HG03135 (cell line): ENCODE measurements around the gene TMEM18.
A peak's percentile ranks its signal among the peaks of the same experiment; 100 is the strongest.
"Not testable (repeated sequence)": the region's sequence is repeated elsewhere in the genome, so short reads cannot be mapped to it uniquely, and the experiment has no call there.

Experiments used
- ATAC-seq: cut with Tn5 transposase; IDR thresholded peaks from one replicate; pipeline ENCODE4 v1.9.1; 2021; ENCODE audit warnings: mild to moderate bottlenecking, moderate library complexity; ENCODE audit not compliant: unreplicated experiment

Gene TMEM18

DNA sequence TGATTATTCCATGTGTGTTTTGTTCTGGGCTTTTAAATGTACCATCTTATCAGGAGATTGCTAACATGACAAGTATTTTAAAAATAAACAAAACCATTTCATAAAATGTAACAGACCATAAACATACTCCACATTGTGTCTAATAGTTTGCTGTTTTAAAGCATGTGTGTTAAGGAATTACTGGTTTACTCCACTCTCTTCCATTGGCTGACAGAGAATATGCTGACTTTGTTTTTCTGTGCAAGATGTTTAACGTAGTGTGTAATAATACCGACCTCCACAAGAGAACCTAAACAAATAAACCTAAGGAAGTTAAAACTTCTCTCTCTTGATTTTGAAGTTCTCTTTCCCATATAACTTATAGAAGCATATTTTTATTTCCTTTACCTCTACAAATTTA lies 17.0 kb upstream of the TMEM18 start:
- no peak for ATAC-seq

- ATAC-seq = no peak
These were observed 16.4 kb upstream of the TMEM18 start for GRCh38 chr2:693606-694005.

DNA sequence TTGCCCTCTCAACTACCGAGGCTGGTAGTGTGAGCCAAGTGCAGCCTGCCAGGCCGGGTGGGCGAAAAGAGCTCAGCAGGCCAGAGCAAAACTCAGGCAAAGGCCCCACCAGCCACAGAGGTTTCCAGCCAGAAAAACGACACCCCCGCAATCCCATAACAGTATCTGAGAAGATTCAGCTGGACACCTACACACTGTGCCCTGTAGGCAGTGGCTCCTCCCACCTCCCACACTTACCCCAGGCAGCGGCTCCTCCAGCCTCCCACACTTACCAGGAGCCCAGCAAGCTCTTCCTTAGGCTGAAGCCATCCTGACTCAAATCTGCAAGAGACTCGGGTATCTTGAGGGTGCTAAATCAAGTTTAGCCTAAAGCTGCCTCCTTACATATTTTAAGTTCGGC lies 15.6 kb upstream of the TMEM18 start:
- ATAC-seq = no peak

- ATAC-seq = no peak
These were observed 14.9 kb upstream of the TMEM18 start for GRCh38 chr2:691821-692761.

GRCh38 chr2:690799-691198 lies 13.6 kb upstream of the TMEM18 start:
- ATAC-seq = no peak

GRCh38 chr2:689877-690510 lies 12.8 kb upstream of the TMEM18 start:
- no peak for ATAC-seq

DNA sequence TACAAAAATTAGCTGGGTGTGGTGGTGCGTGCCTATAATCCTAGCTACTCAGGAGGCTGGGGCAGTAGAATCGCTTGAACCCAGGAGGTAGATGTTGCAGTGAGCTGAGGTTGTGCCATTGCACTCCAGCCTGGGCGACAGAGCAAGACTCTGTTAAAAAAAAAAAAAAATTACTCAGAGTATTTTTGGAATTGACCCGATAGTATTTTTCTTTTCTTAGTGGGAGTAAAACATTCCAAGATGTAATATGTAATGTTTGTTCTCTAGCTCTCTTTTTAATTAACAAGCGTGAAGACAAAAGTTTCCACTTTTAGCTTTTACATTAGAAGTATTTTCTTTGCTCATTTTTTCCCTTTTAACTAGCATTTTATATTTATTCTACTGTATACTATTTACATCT lies 12.0 kb upstream of the TMEM18 start:
- ATAC-seq = no peak

DNA sequence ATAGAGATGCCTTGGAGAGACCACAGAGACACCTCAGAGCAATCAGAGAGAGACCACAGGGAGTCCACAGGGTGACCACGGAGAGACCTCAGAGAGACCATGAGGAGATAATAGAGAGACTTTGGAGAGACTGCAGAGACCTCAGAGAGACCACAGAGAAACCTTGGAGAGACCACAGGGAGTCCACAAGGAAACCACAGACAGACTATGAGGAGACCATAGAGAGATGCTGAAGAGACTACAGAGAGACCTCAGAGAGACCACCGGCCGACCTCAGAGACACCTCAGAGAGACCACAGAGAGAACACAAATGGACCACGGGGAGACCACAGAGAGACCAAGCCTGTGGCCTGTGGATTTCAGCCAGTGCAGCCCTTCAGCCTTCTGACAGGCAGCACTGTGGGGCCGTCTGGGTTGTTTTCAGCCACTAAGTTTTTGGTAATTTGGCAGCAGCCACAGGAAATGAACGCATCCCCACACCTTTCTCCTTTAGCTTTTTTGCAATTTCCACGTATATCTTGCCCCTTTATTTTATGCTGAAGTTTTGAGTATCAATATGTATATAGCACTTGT lies 11.4 kb upstream of the TMEM18 start:
- no peak for ATAC-seq

GRCh38 chr2:685421-685820 lies 8.2 kb upstream of the TMEM18 start:
- no peak for ATAC-seq

GRCh38 chr2:684913-685312 lies 7.7 kb upstream of the TMEM18 start:
- ATAC-seq = not testable (repeated sequence)

GRCh38 chr2:682226-682625 lies 5.0 kb upstream of the TMEM18 start:
- ATAC-seq = no peak

DNA sequence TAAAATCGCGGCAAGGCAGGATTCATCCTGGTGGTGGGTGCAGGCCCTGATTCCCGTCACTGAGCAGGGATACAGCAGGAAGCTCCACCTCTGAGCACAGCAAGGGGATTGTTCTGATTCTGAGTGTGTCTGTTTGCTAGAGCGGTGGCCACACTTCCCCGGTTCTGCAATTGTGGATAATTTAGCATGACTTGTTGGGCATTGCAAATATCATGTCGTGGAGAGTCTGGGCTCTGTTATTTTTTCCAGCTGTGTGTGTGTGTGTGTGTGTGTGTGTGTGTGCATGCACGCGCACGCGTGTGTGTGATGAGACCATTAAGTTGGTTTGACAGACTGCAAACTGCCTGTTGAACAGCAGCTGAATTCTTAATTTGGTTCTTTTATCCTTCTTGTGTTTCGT lies 4.1 kb upstream of the TMEM18 start:
- ATAC-seq = no peak

- ATAC-seq = no peak
These were observed 3.3 kb upstream of the TMEM18 start for GRCh38 chr2:680496-680895.

GRCh38 chr2:678964-679363 lies 1.8 kb upstream of the TMEM18 start:
- ATAC-seq = no peak

GRCh38 chr2:677959-678550 lies 849 bp upstream of the TMEM18 start:
- no peak for ATAC-seq

- ATAC-seq = peak; percentile 90
These were observed 555 bp downstream of the TMEM18 start for GRCh38 chr2:676647-677055.

GRCh38 chr2:675982-676646 lies 1.1 kb downstream of the TMEM18 start:
- ATAC-seq = peak; percentile 21

DNA sequence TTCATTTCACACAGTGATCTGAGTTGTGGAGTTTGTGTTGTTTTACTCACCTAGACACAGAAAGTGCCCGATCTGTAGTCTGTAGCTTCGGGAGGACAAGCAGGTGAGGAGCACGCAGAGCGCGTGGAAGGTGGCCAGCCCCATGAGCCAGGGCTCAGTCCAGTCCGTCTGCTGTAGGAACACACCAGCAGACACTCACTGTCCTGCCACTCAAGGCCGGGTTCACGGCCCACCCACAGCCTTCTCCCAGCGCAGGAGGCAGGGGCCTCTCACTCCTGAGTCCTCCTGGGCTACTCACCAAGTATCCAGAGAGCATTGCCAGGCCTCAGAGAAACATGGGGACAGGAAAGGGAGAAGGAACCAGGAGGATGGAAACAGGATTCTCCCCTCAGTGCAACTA lies 1.7 kb downstream of the TMEM18 start:
- ATAC-seq = no peak

GRCh38 chr2:675051-675450 lies 2.2 kb downstream of the TMEM18 start:
- no peak for ATAC-seq

DNA sequence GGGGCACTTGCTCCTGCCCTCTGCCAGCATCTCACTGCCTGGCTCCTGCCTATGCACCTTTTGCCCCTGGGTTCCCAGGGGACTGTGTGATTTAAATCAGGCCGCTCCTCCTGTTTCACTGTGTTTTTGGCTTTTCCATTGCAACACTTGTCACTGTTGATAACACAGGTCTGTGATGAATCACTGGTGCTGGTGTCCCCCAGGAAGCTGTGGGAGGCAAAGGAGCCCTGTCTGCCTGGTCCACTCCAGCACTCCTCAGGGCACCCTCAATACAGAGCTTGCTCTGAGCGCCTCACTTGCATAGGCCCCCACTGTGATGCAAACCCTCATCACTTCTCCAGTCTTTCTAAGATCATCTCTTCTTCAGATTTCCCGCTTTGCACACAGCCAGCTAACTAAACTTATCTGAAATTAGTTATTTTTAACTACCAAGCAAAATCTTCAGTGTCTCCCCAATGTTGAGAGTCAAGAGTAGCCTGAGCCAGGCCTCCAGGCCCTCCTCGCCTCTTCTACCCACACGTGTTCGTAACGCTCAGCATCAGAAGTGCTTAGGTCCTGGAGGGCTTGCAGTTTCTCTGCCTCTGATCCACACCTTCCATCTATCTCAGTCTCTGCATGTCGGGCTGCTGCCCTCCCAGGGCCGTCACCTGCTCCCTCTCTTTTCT lies 2.8 kb downstream of the TMEM18 start:
- ATAC-seq = no peak
